Measurements from ENCODE around the gene SCAF4. TPM values are rescaled to one million over a fixed set of nuclear protein-coding genes. Genes with fewer than 3 reads are reported as not detected.

SCAF4 gene
- total and polyA plus RNA-seq, 9 of the 15 experiments (the other 6 are each of a cell fraction or from before 2014, with no cell fraction given): 2.3 to 55.7 (median 17.2) TPM

- TF ChIP-seq ZNF512 (tag; IDR thresholded peaks at IDR 0.05) (no peak), SMARCE1 (IDR thresholded peaks at IDR 0.05) (peak; percentile 44; the same call in 1 of the 2 replicates), LEF1 (IDR thresholded peaks at IDR 0.05) (0 out of 2 replicates have a peak, but pooled peaks have one; percentile 47), ADNP (tag; IDR thresholded peaks at IDR 0.05) (peak; percentile 72; the same call in 1 of the 2 replicates), CCAR2 (IDR thresholded peaks at IDR 0.05; ENCODE audit: low read depth, low read length) (no peak), SMAD2 (IDR thresholded peaks at IDR 0.05; ENCODE audit: low read depth, low read length) (no peak), RBM25 (IDR thresholded peaks at IDR 0.05; ENCODE audit: low read depth, low read length, severe bottlenecking) (peak; percentile 23), CEBPG (CRISPR knock-in tag; IDR thresholded peaks at IDR 0.05) (no peak), CEBPG (tag; conservative IDR thresholded peaks at IDR 0.05 in 1 of 2, IDR thresholded peaks at IDR 0.05 in 1 of 2) (no peak), NCOR1 (IDR thresholded peaks at IDR 0.05) (peak; percentile 77), ILK (tag; IDR thresholded peaks at IDR 0.05; ENCODE audit: borderline replicate concordance, low read depth) (no peak), IRF2 (CRISPR knock-in tag; IDR thresholded peaks at IDR 0.05) (no peak), U2AF2 (optimal IDR thresholded peaks at IDR 0.05; ENCODE audit: low read depth, low read length) (no peak), TAL1 (IDR thresholded peaks at IDR 0.05) (peak; percentile 70), BACH1 (tag; IDR thresholded peaks at IDR 0.05) (no peak), NFATC3 (IDR thresholded peaks at IDR 0.05) (no peak), SIX5 (IDR thresholded peaks at IDR 0.05; ENCODE audit: borderline replicate concordance in 1 of 2, insufficient read depth in 1 of 2, low read depth in 1 of 2, low read length in 2 of 2) (no peak), CREB3L1 (IDR thresholded peaks at IDR 0.05; ENCODE audit: borderline replicate concordance, low read depth) (no peak), ARID3A (IDR thresholded peaks at IDR 0.05; ENCODE audit: borderline replicate concordance, low read depth, low read length) (peak; percentile 65; the same call in 1 of the 2 replicates), TCF3 (CRISPR knock-in tag; IDR thresholded peaks at IDR 0.05) (peak; percentile 73), JUND (IDR thresholded peaks at IDR 0.05; ENCODE audit: borderline replicate concordance, low read depth, low read length) (0 out of 2 replicates have a peak, but pooled peaks have one; percentile 10), JUND (tag; IDR thresholded peaks at IDR 0.05; ENCODE audit: borderline replicate concordance, low read depth, low read length) (no peak; the same call in 2 of the 3 replicates), POLR2AphosphoS5 (IDR thresholded peaks at IDR 0.05; ENCODE audit: control insufficient read depth, insufficient read depth, low read depth, low read length) (peak; percentile 52; the same call in 1 of the 2 replicates), HNRNPH1 (optimal IDR thresholded peaks at IDR 0.05; ENCODE audit: low read depth, low read length) (no peak), DDX20 (tag; IDR thresholded peaks at IDR 0.05; ENCODE audit: low read depth) (no peak), MTA2 (IDR thresholded peaks at IDR 0.05; ENCODE audit: low read depth) (peak; percentile 33; the same call in 1 of the 2 replicates)
Observed at GRCh38 chr21:31720330-31720729, 11.6 kb downstream of the SCAF4 start (continued).

Data from K562 (cell line).